Measurements from ENCODE around the gene PNPLA6.
A peak's percentile ranks its signal among the peaks of the same experiment; 100 is the strongest.

Gene PNPLA6

GRCh38 chr19:7516333-7516732, 19.2 kb upstream of the PNPLA6 start:
- no peak for DNase-seq

GRCh38 chr19:7516878-7517277, 18.6 kb upstream of the PNPLA6 start:
- no peak for DNase-seq

- DNase-seq = no peak
Measured at GRCh38 chr19:7519361-7520130, 16.0 kb upstream of the PNPLA6 start.

- no peak for DNase-seq
Measured at GRCh38 chr19:7520131-7521051, 15.1 kb upstream of the PNPLA6 start.

- DNase-seq = no peak
Measured at GRCh38 chr19:7521551-7522071, 13.9 kb upstream of the PNPLA6 start.

- peak; percentile 94 for DNase-seq
Measured at GRCh38 chr19:7522072-7522922, 13.2 kb upstream of the PNPLA6 start, which contains the start of gene MCOLN1. Gene MCOLN1, plus strand, starts transcription at chr19:7522624. Its CDS starts 127 bp downstream, at chr19:7522751.

GRCh38 chr19:7522923-7523667, 12.4 kb upstream of the PNPLA6 start:
- DNase-seq = peak; percentile 24

GRCh38 chr19:7524523-7524922, 11.0 kb upstream of the PNPLA6 start:
- DNase-seq = no peak

GRCh38 chr19:7524992-7525739, 10.4 kb upstream of the PNPLA6 start:
- no peak for DNase-seq

GRCh38 chr19:7526059-7526929, 9.2 kb upstream of the PNPLA6 start:
- DNase-seq = no peak

GRCh38 chr19:7527516-7528191, 7.9 kb upstream of the PNPLA6 start:
- no peak for DNase-seq

- no peak for DNase-seq
Measured at GRCh38 chr19:7528192-7528519, 7.4 kb upstream of the PNPLA6 start.

- no peak for DNase-seq
Measured at GRCh38 chr19:7528522-7529245, 6.8 kb upstream of the PNPLA6 start.

- DNase-seq = no peak
Measured at GRCh38 chr19:7529246-7529600, 6.3 kb upstream of the PNPLA6 start.

- DNase-seq = no peak
Measured at GRCh38 chr19:7529610-7530490, 5.7 kb upstream of the PNPLA6 start.

- DNase-seq = no peak
Measured at GRCh38 chr19:7533281-7533885, 2.1 kb upstream of the PNPLA6 start.

GRCh38 chr19:7533925-7534480, 1.5 kb upstream of the PNPLA6 start:
- peak; percentile 39 for DNase-seq
